Measurements from ENCODE around the gene TCERG1L.

GRCh38 chr10:131134001-131134576, 177.4 kb downstream of the TCERG1L start:
- no peak for TF ChIP-seq EZH2 (IDR thresholded peaks at IDR 0.05; ENCODE audit: borderline replicate concordance)
- TF ChIP-seq, protein P1, sequence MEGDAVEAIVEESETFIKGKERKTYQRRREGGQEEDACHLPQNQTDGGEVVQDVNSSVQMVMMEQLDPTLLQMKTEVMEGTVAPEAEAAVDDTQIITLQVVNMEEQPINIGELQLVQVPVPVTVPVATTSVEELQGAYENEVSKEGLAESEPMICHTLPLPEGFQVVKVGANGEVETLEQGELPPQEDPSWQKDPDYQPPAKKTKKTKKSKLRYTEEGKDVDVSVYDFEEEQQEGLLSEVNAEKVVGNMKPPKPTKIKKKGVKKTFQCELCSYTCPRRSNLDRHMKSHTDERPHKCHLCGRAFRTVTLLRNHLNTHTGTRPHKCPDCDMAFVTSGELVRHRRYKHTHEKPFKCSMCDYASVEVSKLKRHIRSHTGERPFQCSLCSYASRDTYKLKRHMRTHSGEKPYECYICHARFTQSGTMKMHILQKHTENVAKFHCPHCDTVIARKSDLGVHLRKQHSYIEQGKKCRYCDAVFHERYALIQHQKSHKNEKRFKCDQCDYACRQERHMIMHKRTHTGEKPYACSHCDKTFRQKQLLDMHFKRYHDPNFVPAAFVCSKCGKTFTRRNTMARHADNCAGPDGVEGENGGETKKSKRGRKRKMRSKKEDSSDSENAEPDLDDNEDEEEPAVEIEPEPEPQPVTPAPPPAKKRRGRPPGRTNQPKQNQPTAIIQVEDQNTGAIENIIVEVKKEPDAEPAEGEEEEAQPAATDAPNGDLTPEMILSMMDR (IDR thresholded peaks at IDR 0.05; ENCODE audit: poor library complexity), result no peak
